Dermis microvascular lymphatic vessel endothelial cell (primary cell): ENCODE results near the gene DCAF4. TPM values are rescaled to one million over a fixed set of nuclear protein-coding genes. Genes with fewer than 3 reads are reported as not detected.

Source experiments
- DNase-seq, 2 donors: peaks; one replicate each; pipeline versions ENCODE4 v3.0.0 to v3.0.0-alpha.2; 2010; ENCODE audit warnings: low read depth in 2 of 2
- total RNA-seq: library from RNA; depleted of rRNA; stranded (reverse); fragments of >200 nt; gene quantifications from 2 replicates; pipeline ENCODE4 v1.2.1, GENCODE V29; 2014

DCAF4 gene, protein sequence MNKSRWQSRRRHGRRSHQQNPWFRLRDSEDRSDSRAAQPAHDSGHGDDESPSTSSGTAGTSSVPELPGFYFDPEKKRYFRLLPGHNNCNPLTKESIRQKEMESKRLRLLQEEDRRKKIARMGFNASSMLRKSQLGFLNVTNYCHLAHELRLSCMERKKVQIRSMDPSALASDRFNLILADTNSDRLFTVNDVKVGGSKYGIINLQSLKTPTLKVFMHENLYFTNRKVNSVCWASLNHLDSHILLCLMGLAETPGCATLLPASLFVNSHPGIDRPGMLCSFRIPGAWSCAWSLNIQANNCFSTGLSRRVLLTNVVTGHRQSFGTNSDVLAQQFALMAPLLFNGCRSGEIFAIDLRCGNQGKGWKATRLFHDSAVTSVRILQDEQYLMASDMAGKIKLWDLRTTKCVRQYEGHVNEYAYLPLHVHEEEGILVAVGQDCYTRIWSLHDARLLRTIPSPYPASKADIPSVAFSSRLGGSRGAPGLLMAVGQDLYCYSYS
- 5.1 and 6.2 TPM in 2 replicates for total RNA-seq

DNA sequence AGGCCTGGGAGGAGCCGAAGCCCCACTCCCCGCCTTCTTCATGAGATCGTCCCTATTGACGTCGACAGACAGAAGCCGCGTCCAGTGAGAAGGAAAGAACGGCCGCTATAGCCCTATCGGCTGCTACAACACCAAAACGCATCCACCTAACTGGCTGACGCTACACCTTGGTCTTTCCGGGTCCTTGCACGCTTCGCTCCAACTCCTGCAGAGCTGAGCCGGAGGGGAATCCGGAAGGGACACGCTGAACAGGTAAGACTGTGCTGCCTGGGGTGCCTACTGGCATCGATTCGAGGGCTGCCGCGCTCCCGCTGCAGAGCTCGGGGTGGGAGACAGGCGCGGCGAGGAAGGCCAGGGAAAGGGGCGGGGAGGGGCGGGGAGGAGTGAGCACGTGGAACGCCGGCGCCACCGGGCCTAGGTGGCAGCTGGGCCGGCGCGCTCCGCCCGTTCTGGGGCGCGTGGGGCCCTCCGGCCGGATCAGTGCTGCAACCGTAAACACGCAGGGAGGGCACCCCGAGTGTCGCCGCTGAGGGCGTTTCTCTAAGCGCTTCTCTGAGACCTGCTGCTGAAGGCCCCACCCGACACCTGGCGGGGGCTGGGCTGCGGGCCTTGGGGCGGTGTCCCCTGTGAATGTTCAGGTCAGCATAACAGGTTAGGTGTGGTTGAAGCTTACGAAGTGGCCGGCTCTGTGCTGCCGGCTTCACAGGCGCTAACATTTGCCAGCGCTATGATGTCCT lies at the start of gene DCAF4:
Gene DCAF4, plus strand, starts transcription at position 173 of the 737 bp plus-strand sequence. CDS start 11,515 bp downstream, outside the sequence.
- peak; percentile 93 to 99 for DNase-seq

DNA sequence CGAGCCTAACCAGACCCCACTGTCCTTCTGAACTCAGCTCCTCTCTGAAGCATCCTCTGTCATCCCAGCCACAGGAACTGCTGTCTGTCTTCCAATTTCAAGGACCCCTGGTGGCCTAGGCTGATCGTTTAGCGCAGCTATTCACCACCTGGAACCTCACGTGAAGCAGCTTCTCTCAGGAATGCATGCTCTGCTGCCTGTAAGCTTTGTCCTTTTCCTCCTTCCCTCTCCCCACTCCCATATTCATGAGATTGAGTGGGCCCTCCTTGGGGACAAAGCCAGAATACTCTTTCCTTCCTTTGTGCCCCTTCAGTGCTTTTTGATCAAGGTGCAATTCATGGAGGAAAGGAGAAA lies 49.6 kb upstream of the DCAF4 start:
- DNase-seq: no peak

DNA sequence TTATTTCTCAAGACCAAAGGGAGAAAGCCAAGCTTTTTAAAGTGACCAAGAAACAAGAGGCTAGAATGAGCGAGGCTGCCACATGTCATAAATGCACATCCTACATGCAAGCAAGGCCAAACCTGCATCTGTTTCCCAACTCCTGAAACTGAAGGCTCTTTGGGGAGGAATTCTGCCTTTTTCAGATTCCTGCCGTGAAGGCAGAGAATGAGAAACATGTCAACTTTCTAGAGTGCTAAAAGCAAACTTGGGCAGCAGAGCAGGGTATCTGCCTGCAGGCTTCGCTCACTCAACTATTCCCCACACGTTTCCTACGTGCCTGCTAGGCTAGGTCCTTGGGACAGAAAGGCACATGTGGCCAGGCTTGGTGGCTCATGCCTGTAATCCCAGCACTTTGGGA lies 47.5 kb upstream of the DCAF4 start:
- DNase-seq: no peak

DNA sequence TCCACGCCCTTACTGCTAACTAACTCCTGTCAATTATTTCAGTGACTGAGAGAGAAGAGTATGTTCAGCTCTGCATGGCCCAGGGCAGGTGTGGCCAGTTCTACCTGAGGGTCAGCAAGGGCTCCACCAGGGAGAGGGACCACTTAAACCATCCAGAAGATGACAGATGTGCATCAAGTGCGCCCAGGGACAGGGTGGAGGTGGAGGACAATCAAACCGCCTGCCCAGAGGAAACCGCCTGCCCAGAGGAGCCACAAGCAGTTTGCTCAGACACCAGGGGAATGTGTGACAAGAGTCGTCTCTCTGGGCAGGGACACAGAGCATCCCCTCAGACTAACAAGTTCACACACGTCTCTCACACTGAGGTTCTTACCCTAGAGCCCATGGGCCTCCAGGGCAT lies 46.8 kb upstream of the DCAF4 start:
- DNase-seq: no peak

DNA sequence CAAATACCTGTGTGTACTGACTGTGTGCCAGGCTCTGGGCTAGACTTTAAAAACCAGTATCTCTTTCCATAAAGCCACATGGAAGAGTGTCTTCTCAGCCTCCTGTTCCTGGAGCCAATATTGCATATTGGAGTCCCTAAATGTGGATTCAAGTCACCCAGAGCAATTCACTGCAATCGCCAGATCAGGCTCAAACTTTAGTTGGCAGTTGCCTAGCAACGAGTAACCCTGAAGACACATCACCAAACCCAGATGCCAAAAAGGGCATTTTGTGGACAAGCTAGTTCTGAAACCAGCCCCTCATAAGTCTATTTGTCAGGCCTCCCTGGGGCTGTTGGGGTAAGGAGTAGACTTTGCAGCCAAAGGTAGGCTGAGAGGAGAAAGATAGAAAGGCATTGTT lies 46.1 kb upstream of the DCAF4 start:
- DNase-seq: no peak

DNA sequence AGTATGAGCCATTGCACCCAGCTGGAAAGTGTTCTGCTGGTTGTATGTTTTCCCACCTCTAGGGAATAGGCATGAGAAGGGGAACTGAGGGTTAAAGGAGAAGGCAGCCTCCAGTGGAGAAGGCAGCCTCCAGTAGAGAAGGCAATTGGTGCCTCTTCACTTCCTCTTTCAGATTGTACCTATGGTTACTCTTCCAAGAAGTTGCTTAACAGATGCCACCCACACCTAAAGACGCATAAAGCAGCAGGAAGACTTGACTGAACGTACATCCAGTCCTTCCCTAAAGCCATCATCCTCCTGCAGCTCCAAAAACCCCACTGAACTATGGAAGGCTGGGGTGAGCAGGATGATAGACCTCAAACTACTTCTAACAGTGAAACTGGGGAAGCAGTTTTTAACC lies 45.4 kb upstream of the DCAF4 start:
- no peak for DNase-seq

DNA sequence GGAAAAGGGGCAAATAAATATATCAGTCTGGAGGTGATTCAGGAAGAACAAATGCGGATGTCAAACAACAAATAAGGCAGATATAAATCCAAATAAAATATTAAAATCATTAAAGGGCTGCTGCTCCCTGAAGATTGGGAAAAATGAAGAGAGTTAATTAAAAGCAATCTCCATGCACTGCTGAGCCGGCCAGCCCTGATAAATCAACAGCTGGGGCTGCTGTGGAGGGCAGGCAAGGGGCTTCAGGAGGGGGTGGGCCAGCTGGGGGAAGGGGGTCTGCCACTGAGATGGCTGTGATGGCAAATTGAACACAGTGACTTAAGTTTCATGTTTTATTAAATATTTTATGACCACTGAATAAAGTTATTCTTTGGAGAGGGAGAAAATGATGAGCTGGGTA lies 44.7 kb upstream of the DCAF4 start:
- no peak for DNase-seq

DNA sequence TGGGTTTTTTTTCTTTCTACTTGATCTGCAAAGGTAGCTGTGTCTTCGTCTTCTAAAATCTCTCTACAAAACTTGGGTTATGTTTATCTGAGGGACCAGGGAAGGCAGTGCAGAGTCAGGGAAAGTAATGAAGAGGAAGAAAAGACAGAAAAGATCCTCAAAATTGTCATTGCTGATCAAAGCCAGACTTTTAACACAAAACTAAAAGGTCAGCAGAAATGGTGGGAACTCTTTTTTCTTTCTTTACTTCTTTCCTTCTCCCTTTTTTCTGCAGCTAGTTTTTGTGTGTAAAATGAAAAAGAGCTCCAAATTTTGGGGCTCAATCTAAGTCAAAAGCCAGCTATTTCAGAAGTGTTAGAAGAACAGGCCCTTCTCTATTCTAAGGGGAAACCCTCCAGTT lies 44.2 kb upstream of the DCAF4 start:
- DNase-seq: no peak

DNA sequence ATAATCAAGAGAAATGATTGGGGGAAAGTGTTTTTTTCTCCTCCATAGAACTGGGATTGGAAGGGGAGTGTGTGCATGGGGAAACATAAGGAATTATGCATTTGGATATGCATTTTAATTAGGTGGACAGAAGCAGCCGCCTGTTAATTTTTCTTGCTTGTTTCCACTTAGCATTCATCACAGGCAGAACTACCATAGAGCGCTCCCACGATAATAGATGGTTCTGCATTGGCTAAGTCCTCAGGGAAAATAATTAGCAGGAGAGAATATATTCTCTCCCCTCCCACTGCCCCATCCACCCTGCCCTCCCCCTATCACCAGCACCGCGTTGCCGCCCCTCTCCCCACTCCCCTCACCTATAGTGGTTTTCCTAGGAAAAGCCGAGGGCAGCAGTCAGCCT lies 43.8 kb upstream of the DCAF4 start:
- no peak for DNase-seq

DNA sequence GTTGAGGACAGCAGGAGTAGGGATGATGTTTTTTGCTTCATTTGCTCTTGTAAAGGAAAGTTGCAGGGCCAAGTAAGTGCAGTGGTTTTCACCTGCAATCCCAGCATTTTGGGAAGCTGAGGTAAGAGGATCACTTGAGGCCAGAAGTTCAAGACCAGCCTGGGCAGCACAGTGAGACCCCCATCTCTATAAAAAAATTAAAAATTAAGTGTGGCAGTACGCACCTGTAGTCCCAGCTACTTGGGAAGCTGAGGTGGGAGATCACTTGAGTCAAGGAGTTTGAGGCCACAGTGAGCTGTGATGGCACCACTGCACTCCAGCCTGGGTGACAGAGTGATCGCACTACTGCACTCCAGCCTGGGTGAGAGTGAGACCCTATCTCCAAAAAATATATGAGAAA lies 43.2 kb upstream of the DCAF4 start:
- DNase-seq: no peak

DNA sequence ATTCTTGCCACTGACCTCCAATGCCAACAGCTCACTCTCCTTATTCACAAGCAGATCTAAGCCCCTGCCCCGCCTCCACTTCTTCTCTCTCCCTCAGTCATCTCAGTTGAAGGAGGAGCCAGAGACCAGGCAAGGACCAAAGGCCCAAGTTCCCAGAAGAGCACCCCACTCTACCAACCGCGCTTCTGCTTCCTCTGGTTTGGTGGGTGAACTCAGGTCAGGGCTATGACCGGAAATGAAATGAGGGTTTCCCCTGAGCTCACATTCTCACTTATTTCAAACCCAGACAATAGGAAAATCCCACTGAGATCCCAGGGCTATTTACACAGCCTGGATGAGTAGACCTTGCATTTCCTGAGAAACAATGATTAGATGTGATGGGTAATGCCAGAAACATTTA lies 42.3 kb upstream of the DCAF4 start:
- peak; percentile 52 to 95 for DNase-seq

DNA sequence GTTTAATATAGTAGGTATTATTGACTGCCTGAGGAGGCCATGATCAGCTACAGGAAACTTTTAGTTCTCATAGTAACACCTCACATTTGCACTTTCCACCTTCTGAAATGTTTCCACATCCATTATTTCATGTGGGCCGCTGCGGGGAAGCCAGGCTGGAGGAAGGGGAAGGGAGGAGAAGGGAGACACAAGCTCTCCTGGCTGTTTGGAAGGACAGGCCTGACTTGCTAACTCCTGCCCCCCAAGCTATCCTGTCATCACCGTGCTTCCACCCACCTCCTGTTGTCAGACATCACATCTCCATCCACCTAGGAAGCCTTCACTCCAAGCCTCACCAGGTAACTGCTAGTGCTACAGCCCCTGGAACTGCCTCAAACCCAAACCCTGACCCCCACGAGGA lies 41.9 kb upstream of the DCAF4 start:
- no peak for DNase-seq

DNA sequence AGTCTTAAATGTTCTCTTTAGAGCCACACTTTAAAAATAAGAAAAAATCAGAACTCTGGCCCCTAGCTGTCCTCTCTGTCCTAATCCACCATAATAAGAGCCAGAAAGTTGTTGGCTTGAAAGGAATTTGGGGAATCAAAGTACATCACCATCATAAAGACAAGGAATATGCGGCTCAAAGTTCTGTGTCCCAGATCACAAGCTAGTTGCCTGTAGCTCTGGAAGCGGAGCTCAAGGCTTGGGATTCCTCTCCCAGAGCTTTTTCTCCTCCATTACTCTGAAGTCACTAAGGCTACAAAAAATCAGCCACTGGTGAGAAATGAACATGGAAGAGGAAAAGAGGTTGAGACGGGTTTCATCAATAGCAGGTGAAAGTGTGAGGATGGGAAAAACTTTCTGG lies 38.8 kb upstream of the DCAF4 start:
- no peak for DNase-seq

DNA sequence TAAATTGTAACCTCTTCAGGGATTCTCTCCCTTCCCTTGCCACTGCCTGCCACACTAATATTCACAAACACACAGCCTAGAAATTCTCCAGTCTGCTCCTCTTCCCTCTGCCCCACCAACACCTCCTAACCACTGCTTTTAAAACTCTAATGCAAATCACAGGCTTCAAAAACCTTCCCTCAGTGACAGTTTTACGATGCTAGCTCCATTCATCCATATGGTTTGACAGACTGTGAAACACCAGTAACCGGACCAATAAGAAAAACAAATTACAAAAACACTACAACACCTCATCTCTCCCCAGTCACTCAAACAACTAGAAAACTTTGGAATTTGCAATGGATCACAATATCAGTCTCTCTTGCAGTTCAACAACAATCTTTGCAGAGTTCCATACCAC lies 38.1 kb upstream of the DCAF4 start:
- DNase-seq: no peak

DNA sequence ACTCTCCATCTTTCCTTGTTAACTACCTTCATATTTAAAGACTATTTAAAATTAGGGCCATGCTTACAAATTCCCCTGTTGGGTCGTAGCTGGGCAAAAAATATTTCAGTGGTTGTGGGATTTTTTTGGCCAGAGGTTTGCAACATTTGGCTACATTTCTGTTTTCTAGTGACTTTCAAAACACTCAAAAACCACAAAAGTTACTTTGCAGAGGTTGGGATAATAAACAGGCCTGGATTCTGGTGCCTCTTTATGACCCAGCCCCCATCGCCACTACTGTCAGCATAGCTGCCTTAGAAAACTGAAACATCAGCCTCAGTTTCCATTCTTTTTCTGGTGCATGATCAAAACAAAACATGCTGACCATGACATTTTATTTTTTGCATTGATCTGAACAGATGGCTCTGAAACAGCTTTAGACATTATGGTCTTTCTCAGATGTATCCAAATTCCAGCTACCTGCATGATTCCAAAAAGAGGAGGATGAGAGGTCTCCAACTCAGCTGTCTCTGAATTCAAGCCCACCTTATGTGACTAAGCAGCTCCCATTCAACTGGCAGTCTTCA lies 37.5 kb upstream of the DCAF4 start:
- DNase-seq: no peak

DNA sequence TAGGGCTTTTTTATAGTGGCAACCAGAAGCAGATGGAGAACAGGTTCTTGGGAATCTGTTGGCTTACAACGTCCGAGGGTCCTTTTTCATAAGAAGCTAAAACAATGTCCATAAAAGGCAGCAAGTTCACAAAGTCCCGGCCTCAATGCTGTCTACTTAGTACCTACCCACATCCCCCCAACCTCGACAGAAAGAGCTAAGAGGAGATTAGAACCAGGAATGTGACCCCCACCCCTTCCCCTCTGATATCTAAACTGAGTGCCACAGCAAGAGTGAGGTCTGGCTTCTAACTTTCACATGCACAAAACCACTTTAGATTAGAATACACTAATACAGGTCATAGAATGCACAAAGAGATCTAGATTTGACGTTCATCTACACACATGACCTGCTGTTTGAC lies 36.9 kb upstream of the DCAF4 start:
- no peak for DNase-seq

DNA sequence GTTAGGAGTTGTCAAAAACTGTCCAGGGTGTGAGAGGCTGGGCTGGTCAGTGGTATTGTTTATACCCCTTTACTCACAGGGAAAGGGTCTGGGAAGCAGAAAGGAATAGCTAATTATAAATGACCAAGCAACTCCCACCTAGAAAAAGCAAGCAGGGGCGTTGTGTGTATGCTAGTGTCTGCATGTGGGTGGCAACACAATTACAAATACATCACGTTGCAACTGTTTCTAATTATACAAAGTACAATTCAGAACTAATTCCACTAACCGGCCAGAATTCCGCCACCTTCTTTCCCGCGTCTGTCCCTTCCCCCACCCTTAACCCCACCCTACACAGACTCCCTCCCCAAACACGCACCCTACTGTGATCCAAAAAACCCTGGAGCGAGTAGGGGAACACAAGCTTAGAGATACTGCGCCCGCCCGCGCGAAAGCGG lies 34.6 kb upstream of the DCAF4 start:
- DNase-seq: no peak

DNA sequence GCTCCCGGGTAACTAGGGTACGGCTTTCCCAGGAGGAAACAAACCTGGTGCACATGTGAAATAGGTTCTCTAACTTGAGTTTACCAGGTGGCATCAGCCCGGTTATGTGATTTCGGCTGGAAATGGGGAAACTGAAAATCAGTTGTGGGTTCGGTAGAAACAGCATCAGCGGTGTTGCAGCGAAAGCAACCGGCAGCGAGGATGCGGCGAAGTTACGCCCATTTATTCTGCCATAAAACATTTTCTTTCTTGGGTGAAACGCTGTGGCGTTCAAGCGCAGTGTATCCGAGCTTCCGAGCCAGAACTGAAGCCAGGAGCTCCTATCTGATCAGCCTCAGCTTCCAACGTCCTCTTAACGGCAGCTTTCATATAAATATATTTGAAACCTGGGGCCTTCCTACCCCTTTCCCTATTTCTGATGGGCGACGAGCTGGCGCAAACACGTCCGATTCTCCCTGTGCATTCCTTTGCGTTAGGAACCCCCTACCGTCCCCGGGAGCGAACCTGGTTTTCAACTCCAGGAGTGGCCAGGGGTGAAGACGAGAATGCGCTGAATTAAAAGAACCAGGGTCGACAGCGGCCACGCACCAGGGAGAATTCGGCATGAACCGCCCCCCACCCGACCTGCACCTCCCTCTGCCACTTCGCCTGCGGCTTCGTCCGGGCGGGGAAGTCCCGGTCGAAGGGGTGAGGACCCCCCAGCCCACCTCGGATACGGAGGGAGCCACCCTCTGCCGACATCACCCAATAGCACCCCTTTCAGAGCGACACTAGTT lies 34.0 kb upstream of the DCAF4 start:
- DNase-seq: peak in 1 of 2 donors; percentile 44

DNA sequence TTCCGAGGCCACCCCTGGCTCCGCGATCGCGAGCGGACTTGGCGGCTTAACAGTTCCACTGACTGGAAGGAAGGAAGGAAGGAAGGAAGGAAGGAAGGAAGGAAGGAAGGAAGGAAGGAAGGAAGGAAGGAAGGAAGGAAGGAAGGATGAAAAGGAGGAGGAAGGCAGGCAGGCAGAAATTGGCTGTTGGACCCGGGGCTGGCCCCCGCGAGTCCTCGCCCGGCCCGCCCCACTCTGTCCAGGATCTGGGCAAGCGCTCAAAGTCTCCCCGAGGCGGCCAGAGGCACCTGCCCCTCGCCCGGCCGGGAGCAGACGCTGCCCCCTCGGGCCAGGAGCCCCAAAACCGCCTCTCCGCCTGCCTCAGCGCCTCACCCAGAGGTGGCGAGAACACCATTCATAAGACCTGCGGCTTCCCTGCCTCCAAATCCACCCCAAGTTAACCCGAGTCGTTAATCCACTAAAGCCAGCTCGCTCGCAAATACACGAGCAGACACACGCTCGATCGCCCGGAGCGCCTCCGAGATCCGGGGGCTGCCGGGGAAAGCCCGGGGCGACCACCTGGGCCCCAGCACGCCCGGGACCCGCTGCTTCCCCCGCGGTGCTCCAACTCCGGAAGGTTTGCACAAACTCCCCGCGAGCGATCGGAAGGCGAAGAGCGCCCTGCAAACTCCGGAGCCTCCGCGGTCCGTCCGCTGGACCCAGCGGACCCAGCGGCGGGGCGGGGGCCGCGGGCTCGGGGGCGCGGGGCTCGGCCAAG lies 33.2 kb upstream of the DCAF4 start:
- peak in 1 of 2 donors; percentile 37 for DNase-seq

DNA sequence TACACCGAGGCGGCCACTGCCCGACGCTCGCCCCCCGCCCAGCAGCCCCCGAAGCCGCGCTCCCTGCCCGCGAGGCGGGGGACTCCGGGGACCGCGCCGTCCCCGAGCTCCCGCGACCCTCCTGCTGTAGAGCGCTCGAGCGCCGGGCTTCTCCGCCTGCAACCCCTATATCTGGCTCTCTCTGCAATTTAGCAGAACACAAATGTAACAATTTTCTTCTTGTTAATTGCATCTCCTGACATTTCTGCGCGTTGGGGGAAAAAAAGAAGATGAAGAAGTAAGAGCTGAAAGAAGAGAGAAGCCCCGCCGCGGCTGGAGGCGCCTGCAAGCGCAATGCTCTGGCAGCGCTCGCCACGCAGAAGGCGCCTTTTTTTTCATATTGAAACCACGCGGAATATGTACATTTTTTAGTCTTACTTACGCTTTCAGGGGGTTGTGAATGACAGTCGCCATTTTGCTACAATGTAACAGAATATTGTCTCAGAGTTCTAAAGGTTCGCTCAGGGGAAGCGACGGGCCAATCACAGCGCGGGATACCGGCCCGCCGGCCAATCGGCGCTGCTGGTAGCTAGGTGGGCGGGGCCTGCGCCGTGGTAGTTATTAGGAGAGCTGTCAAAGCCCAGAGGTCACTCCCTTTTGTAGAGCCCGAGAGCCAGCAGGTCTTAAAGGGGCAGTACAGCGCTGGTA lies 32.5 kb upstream of the DCAF4 start, which contains the start of gene DPF3:
Gene DPF3, minus strand, starts transcription at position 466 of the 687 bp plus-strand sequence. Its CDS starts 13 bp downstream, at position 453.
- DNase-seq: peak; percentile 73 to 97
